SK-N-MC (cell line): ENCODE data around the gene CTAGE1.
"Not testable (repeated sequence)": the region's sequence is repeated elsewhere in the genome, so short reads cannot be mapped to it uniquely, and the experiment has no call there.

Experiments
- DNase-seq: peaks from one replicate; pipeline ENCODE4 v3.0.0-alpha.2; 2011; ENCODE audit warnings: low read depth, low spot score
- H3K27ac ChIP-seq: fragments of 200-600 bp; sonication (generic); 2 replicates; pipeline ENCODE4 v1.5.1; 2016; ENCODE audit warnings: mixed run types
- H3K36me3 ChIP-seq: fragments of 200-600 bp; sonication (generic); 2 replicates; pipeline ENCODE4 v1.6.1; 2017; ENCODE audit warnings: antibody characterized with exemption, low read length, mixed read lengths; ENCODE audit not compliant: insufficient read depth
- H3K4me3 ChIP-seq: fragments of 200-600 bp; sonication (generic); 2 replicates; pipeline ENCODE4 v1.5.1; 2016
- H3K9ac ChIP-seq: fragments of 200-600 bp; sonication (generic); 2 replicates; pipeline ENCODE4 v1.8.0; 2017; ENCODE audit warnings: mixed run types, mixed read lengths; ENCODE audit not compliant: insufficient read length
- H3K9me3 ChIP-seq: fragments of 200-600 bp; sonication (generic); 2 replicates; pipeline ENCODE4 v1.6.1; 2017; ENCODE audit warnings: low read depth, mild to moderate bottlenecking, antibody characterized with exemption, low read length, moderate library complexity, mixed read lengths
- EZH2 ChIP-seq: fragments of 200-600 bp; sonication (generic); IDR thresholded peaks from one replicate; pipeline ENCODE4 v1.6.1; 2017; ENCODE audit warnings: antibody characterized with exemption
- FOXP2 ChIP-seq: optimal IDR thresholded peaks from 2 replicates; pipeline ENCODE3; 2011; ENCODE audit warnings: mild to moderate bottlenecking, moderate library complexity; ENCODE audit not compliant: insufficient read depth; ENCODE audit errors: extremely low read length, control extremely low read depth
- POLR2AphosphoS5 ChIP-seq: IDR thresholded peaks from 2 replicates; pipeline ENCODE4 v1.6.1; 2012; ENCODE audit warnings: mild to moderate bottlenecking, low read depth, low read length, borderline replicate concordance

CTAGE1 gene

GRCh38 chr18:22455425-22456115, 37.9 kb upstream of the CTAGE1 start:
- DNase-seq: no peak
- Histone ChIP-seq H3K36me3 (no peaks in the 10 kb centered on the region), H3K9ac (no peak overlapping the region), H3K4me3 (no peak overlapping the region), H3K9me3 (no peaks in the 10 kb centered on the region), H3K27ac (no peak overlapping the region)
- TF ChIP-seq POLR2AphosphoS5 (no peak), EZH2 (no peak), FOXP2 (no peak)

GRCh38 chr18:22453315-22453714, 35.6 kb upstream of the CTAGE1 start:
- H3K9me3 ChIP-seq: no peaks in the 10 kb centered on the region
- H3K4me3 ChIP-seq: no peak overlapping the region
- H3K9ac ChIP-seq: no peak overlapping the region
- TF ChIP-seq EZH2 (no peak), POLR2AphosphoS5 (no peak)
- no peak for DNase-seq
- no peak overlapping the region for H3K27ac ChIP-seq
- H3K36me3 ChIP-seq: no peaks in the 10 kb centered on the region

- no peak overlapping the region for H3K4me3 ChIP-seq
- H3K9me3 ChIP-seq: no peaks in the 10 kb centered on the region
- no peaks in the 10 kb centered on the region for H3K36me3 ChIP-seq
- H3K9ac ChIP-seq: no peak overlapping the region
- no peak for DNase-seq
- TF ChIP-seq EZH2: no peak
- no peak for TF ChIP-seq FOXP2
- no peak for TF ChIP-seq POLR2AphosphoS5
- H3K27ac ChIP-seq: no peak overlapping the region
These were observed 34.5 kb upstream of the CTAGE1 start for GRCh38 chr18:22452226-22452668.

GRCh38 chr18:22451796-22452195, 34.1 kb upstream of the CTAGE1 start:
- no peak overlapping the region for H3K4me3 ChIP-seq
- H3K9me3 ChIP-seq: no peaks in the 10 kb centered on the region
- no peak overlapping the region for H3K9ac ChIP-seq
- no peaks in the 10 kb centered on the region for H3K36me3 ChIP-seq
- H3K27ac ChIP-seq: no peak overlapping the region
- no peak for DNase-seq
- TF ChIP-seq POLR2AphosphoS5 (no peak), FOXP2 (no peak), EZH2 (no peak)

- not testable (repeated sequence) for H3K4me3 ChIP-seq, H3K27ac ChIP-seq, H3K36me3 ChIP-seq, DNase-seq, H3K9ac ChIP-seq, H3K9me3 ChIP-seq
These were observed 33.1 kb upstream of the CTAGE1 start for GRCh38 chr18:22450766-22451165.

GRCh38 chr18:22450318-22450717, 32.6 kb upstream of the CTAGE1 start:
- H3K9me3 ChIP-seq: not testable (repeated sequence)

GRCh38 chr18:22449753-22450152, 32.0 kb upstream of the CTAGE1 start:
- H3K9ac ChIP-seq, H3K9me3 ChIP-seq, H3K27ac ChIP-seq, DNase-seq, H3K4me3 ChIP-seq, H3K36me3 ChIP-seq: not testable (repeated sequence)

More at GRCh38 chr18:22450318-22450717, 32.6 kb upstream of the CTAGE1 start:
- H3K27ac ChIP-seq, H3K36me3 ChIP-seq, H3K9ac ChIP-seq, DNase-seq, H3K4me3 ChIP-seq: not testable (repeated sequence)

GRCh38 chr18:22448238-22448637, 30.5 kb upstream of the CTAGE1 start:
- Histone ChIP-seq H3K4me3 (no peak overlapping the region), H3K9ac (no peak overlapping the region), H3K36me3 (no peaks in the 10 kb centered on the region), H3K9me3 (no peaks in the 10 kb centered on the region), H3K27ac (no peak overlapping the region)
- DNase-seq: no peak
- TF ChIP-seq POLR2AphosphoS5 (no peak), EZH2 (no peak), FOXP2 (no peak)

GRCh38 chr18:22447792-22448191, 30.1 kb upstream of the CTAGE1 start:
- Histone ChIP-seq H3K9me3 (no peaks in the 10 kb centered on the region), H3K4me3 (no peak overlapping the region), H3K27ac (no peak overlapping the region), H3K9ac (no peak overlapping the region), H3K36me3 (no peaks in the 10 kb centered on the region)
- DNase-seq: no peak
- TF ChIP-seq EZH2 (no peak), POLR2AphosphoS5 (no peak), FOXP2 (no peak)

GRCh38 chr18:22446911-22447310, 29.2 kb upstream of the CTAGE1 start:
- no peak for TF ChIP-seq EZH2
- no peak for TF ChIP-seq FOXP2
- no peak for TF ChIP-seq POLR2AphosphoS5
- no peaks in the 10 kb centered on the region for H3K36me3 ChIP-seq
- H3K9ac ChIP-seq: no peak overlapping the region
- H3K4me3 ChIP-seq: no peak overlapping the region
- H3K27ac ChIP-seq: no peak overlapping the region
- no peaks in the 10 kb centered on the region for H3K9me3 ChIP-seq
- DNase-seq: no peak
